H9 (cell line): ENCODE measurements around the gene WNT2. TPM values are rescaled to one million over a fixed set of nuclear protein-coding genes. Genes with fewer than 3 reads are reported as not detected.

ENCODE experiments used
- DNase-seq: peaks from one replicate; pipeline ENCODE4 v3.0.0-alpha.2; 2017
- H2AFZ ChIP-seq: one replicate; pipeline ENCODE4 v1.6.1; 2013; ENCODE audit warnings: mild to moderate bottlenecking, low read length, control low read depth, moderate library complexity
- H2AK5ac ChIP-seq: 2 replicates; pipeline ENCODE4 v1.6.1; 2013; ENCODE audit warnings: low read length, control low read depth, mixed read lengths; ENCODE audit not compliant: insufficient read length
- H2BK120ac ChIP-seq: one replicate; pipeline ENCODE4 v1.6.1; 2013; ENCODE audit warnings: low read depth, mild to moderate bottlenecking, low read length, control low read depth, inconsistent platforms; ENCODE audit not compliant: poor library complexity, severe bottlenecking
- H2BK12ac ChIP-seq: 2 replicates; pipeline ENCODE4 v1.6.1; 2013; ENCODE audit warnings: low read length, control low read depth, mixed read lengths, low read depth; ENCODE audit not compliant: insufficient read length
- H2BK15ac ChIP-seq: 2 replicates; pipeline ENCODE4 v1.6.1; 2013; ENCODE audit warnings: low read depth, low read length, control low read depth
- H2BK20ac ChIP-seq: one replicate; pipeline ENCODE4 v1.6.1; 2013; ENCODE audit warnings: low read depth, mild to moderate bottlenecking, low read length, control low read depth, inconsistent platforms; ENCODE audit not compliant: poor library complexity, severe bottlenecking
- H2BK5ac ChIP-seq: 2 replicates; pipeline ENCODE4 v1.6.1; 2013; ENCODE audit warnings: low read length, control low read depth, mixed read lengths; ENCODE audit not compliant: insufficient read length
- H3K14ac ChIP-seq: 2 replicates; pipeline ENCODE4 v1.6.1; 2013; ENCODE audit warnings: low read length, control low read depth; ENCODE audit not compliant: insufficient read depth
- H3K18ac ChIP-seq: 2 replicates; pipeline ENCODE4 v1.6.1; 2013; ENCODE audit warnings: low read depth, mild to moderate bottlenecking, mixed read lengths, low read length, control low read depth; ENCODE audit not compliant: insufficient read length
- H3K23ac ChIP-seq: 2 replicates; pipeline ENCODE4 v1.6.1; 2013; ENCODE audit warnings: low read length, control low read depth, mixed read lengths, low read depth; ENCODE audit not compliant: insufficient read length
- H3K23me2 ChIP-seq: 2 replicates; pipeline ENCODE4 v1.6.1; 2013; ENCODE audit warnings: low read depth, mild to moderate bottlenecking, mixed read lengths, low read length, control low read depth; ENCODE audit not compliant: insufficient read length, poor library complexity, severe bottlenecking
- H3K27ac ChIP-seq: 2 replicates; pipeline ENCODE4 v1.5.1; 2013; ENCODE audit warnings: low read length, control low read depth, mixed read lengths, low read depth; ENCODE audit not compliant: insufficient read length
- H3K27me3 ChIP-seq: 2 replicates; pipeline ENCODE4 v1.6.1; 2013; ENCODE audit warnings: low read length, control low read depth, inconsistent platforms; ENCODE audit not compliant: insufficient read depth
- H3K4ac ChIP-seq: 2 replicates; pipeline ENCODE4 v1.6.1; 2013; ENCODE audit warnings: low read depth, mild to moderate bottlenecking, control low read depth, inconsistent platforms, low read length, moderate library complexity
- H3K4me1 ChIP-seq: 2 replicates; pipeline ENCODE4 v1.6.1; 2013; ENCODE audit warnings: low read length, control low read depth, inconsistent platforms; ENCODE audit not compliant: insufficient read depth
- H3K4me2 ChIP-seq: 2 replicates; pipeline ENCODE4 v1.6.1; 2013; ENCODE audit warnings: low read length, control low read depth, mixed read lengths; ENCODE audit not compliant: insufficient read length, insufficient read depth
- H3K56ac ChIP-seq: 2 replicates; pipeline ENCODE4 v1.6.1; 2013; ENCODE audit warnings: low read depth, mild to moderate bottlenecking, mixed read lengths, low read length, control low read depth; ENCODE audit not compliant: insufficient read length
- H3K79me1 ChIP-seq: 2 replicates; pipeline ENCODE4 v1.6.1; 2013; ENCODE audit warnings: low read depth, mild to moderate bottlenecking, moderate library complexity, low read length, control low read depth, inconsistent platforms; ENCODE audit not compliant: insufficient read depth, poor library complexity, severe bottlenecking
- H3K79me2 ChIP-seq: 2 replicates; pipeline ENCODE4 v1.6.1; 2013; ENCODE audit warnings: low read length, control low read depth, inconsistent platforms; ENCODE audit not compliant: insufficient read depth
- H3K9ac ChIP-seq: 2 replicates; pipeline ENCODE4 v1.6.1; 2013; ENCODE audit warnings: low read length, control low read depth, mixed read lengths; ENCODE audit not compliant: insufficient read length; ENCODE audit errors: extremely low read depth
- H3K9me3 ChIP-seq: one replicate; pipeline ENCODE4 v1.6.1; 2013; ENCODE audit warnings: low read depth, low read length, inconsistent platforms; ENCODE audit not compliant: control insufficient read depth
- H3T11ph ChIP-seq: one replicate; pipeline ENCODE4 v1.6.1; 2013; ENCODE audit warnings: mild to moderate bottlenecking, low read length, control low read depth, inconsistent platforms
- H4K20me1 ChIP-seq: one replicate; pipeline ENCODE4 v1.6.1; 2013; ENCODE audit not compliant: control insufficient read depth, insufficient read length, insufficient read depth
- H4K5ac ChIP-seq: 2 replicates; pipeline ENCODE4 v1.6.1; 2013; ENCODE audit warnings: low read depth, mild to moderate bottlenecking, mixed read lengths, low read length, control low read depth; ENCODE audit not compliant: insufficient read length
- H4K8ac ChIP-seq: replicated peaks from 2 replicates; pipeline ENCODE4 v1.6.1; 2013; ENCODE audit warnings: low read length, control low read depth, mixed read lengths, low read depth; ENCODE audit not compliant: insufficient read length
- H4K91ac ChIP-seq: 2 replicates; pipeline ENCODE4 v1.6.1; 2013; ENCODE audit warnings: low read depth, mild to moderate bottlenecking, moderate library complexity, mixed read lengths, low read length, control low read depth; ENCODE audit not compliant: insufficient read length
- H3K27ac Mint-ChIP-seq, 3 experiments: 2 replicates in 2 of 3; 3 replicates in 1 of 3; pipeline ENCODE4 v1.8.0; 2020 to 2021; ENCODE audit warnings: mixed read lengths in 3 of 3, mild to moderate bottlenecking in 1 of 3, moderate library complexity in 1 of 3
- H3K27me3 Mint-ChIP-seq: 2 replicates; pipeline ENCODE4 v1.8.0; 2021; ENCODE audit warnings: low read depth, mild to moderate bottlenecking, moderate library complexity, mixed read lengths
- H3K36me3 Mint-ChIP-seq, 3 experiments: 2 replicates in 2 of 3; 3 replicates in 1 of 3; pipeline ENCODE4 v1.8.0; 2020 to 2021; ENCODE audit warnings: low read depth in 3 of 3, mixed read lengths in 3 of 3; ENCODE audit not compliant: insufficient read depth in 1 of 3
- H3K4me1 Mint-ChIP-seq, 2 experiments: 2 replicates each; pipeline ENCODE4 v1.8.0; 2020; ENCODE audit warnings: mixed read lengths in 2 of 2
- H3K4me3 Mint-ChIP-seq, 2 experiments: 2 replicates in 1 of 2; 3 replicates in 1 of 2; pipeline ENCODE4 v1.8.0; 2020 to 2021; ENCODE audit warnings: mild to moderate bottlenecking in 2 of 2, mixed read lengths in 2 of 2, moderate library complexity in 1 of 2
- H3K9me3 Mint-ChIP-seq, 2 experiments: 2 replicates in 1 of 2; 3 replicates in 1 of 2; pipeline ENCODE4 v1.8.0; 2020; ENCODE audit warnings: mild to moderate bottlenecking in 2 of 2, mixed read lengths in 2 of 2, moderate library complexity in 1 of 2
- WGBS: extraction: QIAGEN DNeasy Blood & Tissue Kit; methylation state at CpG from one replicate; pipeline ENCODE4 v1.1.7; 2013; ENCODE audit warnings: missing lambda C conversion rate, low lambda C conversion rate, mixed read lengths; ENCODE audit not compliant: insufficient read length; ENCODE audit errors: extremely low coverage; 5-methylcytosine and 5-hydroxymethylcytosine counted together
- total RNA-seq: library from RNA; stranded (reverse); gene quantifications from 2 replicates; pipeline ENCODE4 v1.2.1, GENCODE V29; 2021
- TF ChIP-seq, protein P1 (sequence below): fragments of 200-600 bp; sonication (generic); conservative IDR thresholded peaks from 3 replicates; pipeline ENCODE4 v1.8.0; 2021; ENCODE audit warnings: antibody characterized with exemption, mild to moderate bottlenecking

The WNT2 gene
- total RNA-seq, 1 experiment from 2014 or later = not detected

DNA sequence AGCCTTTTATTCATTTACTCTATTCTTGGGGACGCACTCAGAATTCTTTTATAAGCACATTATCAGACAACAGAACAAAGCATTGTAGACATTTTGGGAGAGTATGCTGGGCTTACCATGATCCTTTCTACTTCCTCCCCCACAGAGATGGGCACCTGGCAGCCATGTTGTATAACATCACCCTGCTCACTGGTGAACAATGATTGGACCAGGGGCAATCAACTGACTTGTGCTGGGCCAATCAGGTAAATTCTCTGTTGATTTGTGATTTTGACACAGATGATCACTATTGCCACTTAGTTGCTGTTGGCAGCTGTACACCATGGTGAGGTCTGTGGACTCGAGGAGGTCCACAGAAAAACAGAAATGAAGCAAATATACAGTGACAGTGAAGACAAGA lies 43.7 kb downstream of the WNT2 start:
- H3K56ac ChIP-seq = no peak overlapping the region
- H3K23ac ChIP-seq = no peak overlapping the region
- H4K91ac ChIP-seq = no peak overlapping the region
- H2AK5ac ChIP-seq = no peak overlapping the region
- no peaks in the 10 kb centered on the region for H3K4me1 Mint-ChIP-seq
- no peaks in the 10 kb centered on the region for H3K9me3 Mint-ChIP-seq
- H3K23me2 ChIP-seq = no peaks in the 10 kb centered on the region
- no peak for DNase-seq
- no peak overlapping the region for H2BK5ac ChIP-seq
- WGBS = no CpG with 5 or more reads among the region's 2 CpGs
- no peak overlapping the region for H4K8ac ChIP-seq
- no peak overlapping the region for H3K4me2 ChIP-seq
- no peaks in the 10 kb centered on the region for H3K9me3 ChIP-seq
- no peaks in the 10 kb centered on the region; the same call in none of the 2 replicates for H3K27me3 Mint-ChIP-seq
- H2BK20ac ChIP-seq = no peak overlapping the region
- no peak overlapping the region for H3K4ac ChIP-seq
- no peak overlapping the region for H3T11ph ChIP-seq
- H3K27ac Mint-ChIP-seq = no peak overlapping the region
- H2BK15ac ChIP-seq = no peak overlapping the region
- H2BK12ac ChIP-seq = no peak overlapping the region
- no peak overlapping the region for H3K4me3 Mint-ChIP-seq
- no peaks in the 10 kb centered on the region for H3K79me1 ChIP-seq
- no peaks in the 10 kb centered on the region for H4K20me1 ChIP-seq
- H3K36me3 Mint-ChIP-seq = no peaks in the 10 kb centered on the region
- no peak overlapping the region for H3K27ac ChIP-seq
- no peak overlapping the region for H4K5ac ChIP-seq
- no peaks in the 10 kb centered on the region for H3K27me3 ChIP-seq
- no peak overlapping the region for H3K18ac ChIP-seq
- H3K79me2 ChIP-seq = no peaks in the 10 kb centered on the region
- TF ChIP-seq, protein P1, sequence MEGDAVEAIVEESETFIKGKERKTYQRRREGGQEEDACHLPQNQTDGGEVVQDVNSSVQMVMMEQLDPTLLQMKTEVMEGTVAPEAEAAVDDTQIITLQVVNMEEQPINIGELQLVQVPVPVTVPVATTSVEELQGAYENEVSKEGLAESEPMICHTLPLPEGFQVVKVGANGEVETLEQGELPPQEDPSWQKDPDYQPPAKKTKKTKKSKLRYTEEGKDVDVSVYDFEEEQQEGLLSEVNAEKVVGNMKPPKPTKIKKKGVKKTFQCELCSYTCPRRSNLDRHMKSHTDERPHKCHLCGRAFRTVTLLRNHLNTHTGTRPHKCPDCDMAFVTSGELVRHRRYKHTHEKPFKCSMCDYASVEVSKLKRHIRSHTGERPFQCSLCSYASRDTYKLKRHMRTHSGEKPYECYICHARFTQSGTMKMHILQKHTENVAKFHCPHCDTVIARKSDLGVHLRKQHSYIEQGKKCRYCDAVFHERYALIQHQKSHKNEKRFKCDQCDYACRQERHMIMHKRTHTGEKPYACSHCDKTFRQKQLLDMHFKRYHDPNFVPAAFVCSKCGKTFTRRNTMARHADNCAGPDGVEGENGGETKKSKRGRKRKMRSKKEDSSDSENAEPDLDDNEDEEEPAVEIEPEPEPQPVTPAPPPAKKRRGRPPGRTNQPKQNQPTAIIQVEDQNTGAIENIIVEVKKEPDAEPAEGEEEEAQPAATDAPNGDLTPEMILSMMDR = no peak
- no peak overlapping the region for H2BK120ac ChIP-seq
- H3K9ac ChIP-seq = no peak overlapping the region
- H2AFZ ChIP-seq = no peak overlapping the region
- no peak overlapping the region for H3K14ac ChIP-seq
- H3K4me1 ChIP-seq = no peaks in the 10 kb centered on the region
